ENCODE measurements around the gene IL20RA.
"Not testable (repeated sequence)": the region's sequence is repeated elsewhere in the genome, so short reads cannot be mapped to it uniquely, and the experiment has no call there.

Gene IL20RA

DNA sequence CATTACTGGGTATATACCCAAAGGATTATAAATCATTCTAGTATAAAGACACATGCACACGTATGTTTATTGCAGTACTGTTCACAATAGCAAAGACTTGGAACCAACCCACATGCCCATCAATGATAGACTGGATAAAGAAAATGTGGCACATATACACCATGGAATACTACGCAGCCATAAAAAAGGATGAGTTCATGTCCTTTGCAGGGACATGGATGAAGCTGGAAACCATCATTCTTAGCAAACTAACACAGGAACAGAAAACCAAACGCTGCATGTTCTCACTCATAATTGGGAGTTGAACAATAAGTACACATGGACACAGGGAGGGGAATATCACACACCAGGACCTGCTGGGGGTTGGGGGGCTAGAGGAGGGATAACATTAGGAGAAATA, 31.0 kb upstream of the IL20RA start:
- H3K14ac ChIP-seq (ENCODE audit: low read length); H2BK15ac ChIP-seq (ENCODE audit: low read length); H2AFZ ChIP-seq (ENCODE audit: low read length); DNase-seq (ENCODE audit: low spot score); H3K23ac ChIP-seq (ENCODE audit: low read depth, low read length, poor library complexity); H2BK5ac ChIP-seq (ENCODE audit: low read length); H3K27me3 ChIP-seq (ENCODE audit: control insufficient read depth in 3 of 3, insufficient read depth in 3 of 3, low read depth in 1 of 3, low read length in 3 of 3); H2BK120ac ChIP-seq (ENCODE audit: low read depth, low read length); H3K4me1 ChIP-seq (ENCODE audit: control insufficient read depth in 2 of 2, insufficient read depth in 1 of 2, low read depth in 1 of 2, low read length in 2 of 2); H3K18ac ChIP-seq (ENCODE audit: low read length); H3K27ac ChIP-seq (replicated peaks; ENCODE audit: low read length); H3K4ac ChIP-seq (ENCODE audit: low read length); H3K9ac ChIP-seq (ENCODE audit: low read depth, low read length, poor library complexity); H4K8ac ChIP-seq (ENCODE audit: low read depth, low read length); H2AK5ac ChIP-seq (ENCODE audit: low read depth, low read length); H3K79me1 ChIP-seq (ENCODE audit: low read depth, low read length); H3K4me3 ChIP-seq (ENCODE audit: low read length in 2 of 2); H4K91ac ChIP-seq (ENCODE audit: low read depth, low read length, poor library complexity); H3K9me3 ChIP-seq (replicated peaks in 1 of 2; ENCODE audit: control insufficient read depth in 2 of 2, insufficient read depth in 1 of 2, low read depth in 1 of 2, low read length in 2 of 2); H3K4me2 ChIP-seq (ENCODE audit: insufficient read depth, low read length, poor library complexity, severe bottlenecking); H3K36me3 ChIP-seq (replicated peaks in 1 of 2; ENCODE audit: control insufficient read depth in 2 of 2, insufficient read depth in 2 of 2, low read length in 2 of 2); H2BK12ac ChIP-seq (ENCODE audit: low read length): not testable (repeated sequence)
- WGBS, 2 donors (ENCODE audit: extremely low coverage in 2 of 2, insufficient read length in 2 of 2, insufficient replicate concordance in 1 of 2): no CpG with 5 or more reads among the region's 3 CpGs

DNA sequence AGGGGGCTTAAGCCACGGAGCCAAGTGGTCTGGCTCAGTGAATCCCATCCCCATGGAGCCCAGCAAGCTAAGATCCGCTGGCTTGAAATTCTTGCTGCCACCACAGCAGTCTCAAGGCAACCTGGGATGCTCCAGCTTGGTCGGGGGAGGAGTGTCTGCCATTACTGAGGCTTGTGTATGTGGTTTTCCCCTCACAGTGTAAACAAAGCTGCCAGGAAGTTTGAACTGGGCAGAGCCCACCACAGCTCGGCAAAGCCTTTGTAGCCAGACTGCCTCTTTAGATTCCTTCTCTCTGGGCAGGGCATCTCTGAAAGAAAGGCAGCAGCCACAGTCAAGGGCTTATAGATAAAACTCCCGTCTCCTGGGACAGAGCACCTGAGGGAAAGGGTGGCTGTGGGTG, 25.5 kb upstream of the IL20RA start:
- Histone ChIP-seq H3K27me3 (ENCODE audit: control insufficient read depth in 3 of 3, insufficient read depth in 3 of 3, low read depth in 1 of 3, low read length in 3 of 3) (no peaks in the 10 kb centered on the region), H3K27ac (replicated peaks; ENCODE audit: low read length) (no peak overlapping the region), H4K8ac (ENCODE audit: low read depth, low read length) (no peak overlapping the region), H3K18ac (ENCODE audit: low read length) (no peak overlapping the region), H2BK15ac (ENCODE audit: low read length) (no peak overlapping the region), H3K9ac (ENCODE audit: low read depth, low read length, poor library complexity) (no peak overlapping the region), H3K14ac (ENCODE audit: low read length) (no peak overlapping the region), H3K4me1 (ENCODE audit: control insufficient read depth in 2 of 2, insufficient read depth in 1 of 2, low read depth in 1 of 2, low read length in 2 of 2) (no peaks in the 10 kb centered on the region), H3K36me3 (replicated peaks in 1 of 2; ENCODE audit: control insufficient read depth in 2 of 2, insufficient read depth in 2 of 2, low read length in 2 of 2) (no peaks in the 10 kb centered on the region), H3K4me2 (ENCODE audit: insufficient read depth, low read length, poor library complexity, severe bottlenecking) (no peak overlapping the region), H3K4me3 (ENCODE audit: low read length in 2 of 2) (no peak overlapping the region), H2BK12ac (ENCODE audit: low read length) (no peak overlapping the region), H2AK5ac (ENCODE audit: low read depth, low read length) (no peak overlapping the region), H3K79me1 (ENCODE audit: low read depth, low read length) (no peaks in the 10 kb centered on the region), H3K9me3 (replicated peaks in 1 of 2; ENCODE audit: control insufficient read depth in 2 of 2, insufficient read depth in 1 of 2, low read depth in 1 of 2, low read length in 2 of 2) (no peaks in the 10 kb centered on the region), H2BK120ac (ENCODE audit: low read depth, low read length) (no peak overlapping the region), H4K91ac (ENCODE audit: low read depth, low read length, poor library complexity) (no peak overlapping the region), H3K23ac (ENCODE audit: low read depth, low read length, poor library complexity) (no peak overlapping the region), H2BK5ac (ENCODE audit: low read length) (no peak overlapping the region), H3K4ac (ENCODE audit: low read length) (no peak overlapping the region), H2AFZ (ENCODE audit: low read length) (no peak overlapping the region)
- no peak for DNase-seq (ENCODE audit: low spot score)
- WGBS, 2 donors (ENCODE audit: extremely low coverage in 2 of 2, insufficient read length in 2 of 2, insufficient replicate concordance in 1 of 2): no CpG with 5 or more reads among the region's 5 CpGs

DNA sequence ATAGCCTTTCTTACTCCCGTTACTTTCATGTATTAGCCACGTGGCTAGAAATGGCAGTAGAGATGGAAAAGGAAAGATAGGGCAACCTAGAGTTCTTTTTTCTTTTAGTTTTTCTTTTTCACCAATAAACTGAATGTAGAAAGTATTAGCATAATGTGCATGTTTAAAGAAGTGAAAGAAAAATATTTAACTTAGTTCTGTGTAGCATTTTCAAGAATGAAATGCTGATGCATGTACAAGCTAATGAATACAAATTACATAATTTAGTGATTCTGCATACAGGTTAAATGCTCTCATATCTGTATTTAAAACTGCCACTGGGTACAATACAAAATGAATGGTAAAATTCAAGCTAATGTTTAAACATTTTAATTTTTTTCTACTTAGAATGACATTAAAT, 22.6 kb upstream of the IL20RA start:
- Histone ChIP-seq H3K27ac (replicated peaks; ENCODE audit: low read length) (no peak overlapping the region), H3K36me3 (replicated peaks in 1 of 2; ENCODE audit: control insufficient read depth in 2 of 2, insufficient read depth in 2 of 2, low read length in 2 of 2) (no peaks in the 10 kb centered on the region), H3K18ac (ENCODE audit: low read length) (no peak overlapping the region), H2BK12ac (ENCODE audit: low read length) (no peak overlapping the region), H3K4me3 (ENCODE audit: low read length in 2 of 2) (no peak overlapping the region), H2BK5ac (ENCODE audit: low read length) (no peak overlapping the region), H2AFZ (ENCODE audit: low read length) (no peak overlapping the region), H3K14ac (ENCODE audit: low read length) (no peak overlapping the region), H2AK5ac (ENCODE audit: low read depth, low read length) (no peak overlapping the region), H3K27me3 (ENCODE audit: control insufficient read depth in 3 of 3, insufficient read depth in 3 of 3, low read depth in 1 of 3, low read length in 3 of 3) (no peaks in the 10 kb centered on the region), H3K23ac (ENCODE audit: low read depth, low read length, poor library complexity) (no peak overlapping the region), H3K4me1 (ENCODE audit: control insufficient read depth in 2 of 2, insufficient read depth in 1 of 2, low read depth in 1 of 2, low read length in 2 of 2) (no peaks in the 10 kb centered on the region), H4K91ac (ENCODE audit: low read depth, low read length, poor library complexity) (no peak overlapping the region), H3K9me3 (replicated peaks in 1 of 2; ENCODE audit: control insufficient read depth in 2 of 2, insufficient read depth in 1 of 2, low read depth in 1 of 2, low read length in 2 of 2) (no peaks in the 10 kb centered on the region), H3K4ac (ENCODE audit: low read length) (no peak overlapping the region), H3K9ac (ENCODE audit: low read depth, low read length, poor library complexity) (no peak overlapping the region), H2BK15ac (ENCODE audit: low read length) (no peak overlapping the region), H3K4me2 (ENCODE audit: insufficient read depth, low read length, poor library complexity, severe bottlenecking) (no peak overlapping the region), H3K79me1 (ENCODE audit: low read depth, low read length) (no peaks in the 10 kb centered on the region), H2BK120ac (ENCODE audit: low read depth, low read length) (no peak overlapping the region), H4K8ac (ENCODE audit: low read depth, low read length) (no peak overlapping the region)
- no CpG with 5 or more reads among the region's 2 CpGs for WGBS, 2 donors (ENCODE audit: extremely low coverage in 2 of 2, insufficient read length in 2 of 2, insufficient replicate concordance in 1 of 2)
- no peak for DNase-seq (ENCODE audit: low spot score)

DNA sequence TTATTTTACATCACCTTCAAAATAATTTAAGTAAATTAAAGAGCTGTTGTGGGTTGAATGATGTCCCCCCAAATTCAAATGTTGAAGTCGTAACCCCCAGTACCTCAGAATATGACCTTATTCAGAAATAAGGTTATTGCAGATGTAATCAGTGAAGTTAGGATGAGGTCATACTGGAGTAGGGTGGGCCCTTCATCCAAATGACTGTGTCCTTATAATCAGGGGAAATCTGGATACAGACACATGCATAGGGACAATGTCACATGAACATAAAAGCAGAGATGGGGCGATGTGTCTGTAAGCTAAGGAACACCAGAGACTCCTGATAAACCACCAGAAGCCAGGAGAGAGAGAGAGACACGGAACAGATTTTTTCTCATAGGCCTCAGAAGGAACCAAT, 13.3 kb upstream of the IL20RA start:
- no CpG with 5 or more reads among the region's 3 CpGs for WGBS, 2 donors (ENCODE audit: extremely low coverage in 2 of 2, insufficient read length in 2 of 2, insufficient replicate concordance in 1 of 2)
- DNase-seq (ENCODE audit: low spot score): no peak

More for the DNA sequence above, 13.3 kb upstream of the IL20RA start:
- Histone ChIP-seq H2BK15ac (ENCODE audit: low read length) (no peak overlapping the region), H2AFZ (ENCODE audit: low read length) (no peak overlapping the region), H3K18ac (ENCODE audit: low read length) (no peak overlapping the region), H3K27ac (replicated peaks; ENCODE audit: low read length) (no peak overlapping the region), H3K23ac (ENCODE audit: low read depth, low read length, poor library complexity) (no peak overlapping the region), H3K79me1 (ENCODE audit: low read depth, low read length) (no peaks in the 10 kb centered on the region), H2BK120ac (ENCODE audit: low read depth, low read length) (no peak overlapping the region), H3K27me3 (ENCODE audit: control insufficient read depth in 3 of 3, insufficient read depth in 3 of 3, low read depth in 1 of 3, low read length in 3 of 3) (no peaks in the 10 kb centered on the region), H3K9ac (ENCODE audit: low read depth, low read length, poor library complexity) (no peak overlapping the region), H3K14ac (ENCODE audit: low read length) (no peak overlapping the region), H3K4me2 (ENCODE audit: insufficient read depth, low read length, poor library complexity, severe bottlenecking) (no peak overlapping the region), H3K4me3 (ENCODE audit: low read length in 2 of 2) (no peak overlapping the region), H4K8ac (ENCODE audit: low read depth, low read length) (no peak overlapping the region), H4K91ac (ENCODE audit: low read depth, low read length, poor library complexity) (no peak overlapping the region), H2BK12ac (ENCODE audit: low read length) (no peak overlapping the region), H3K9me3 (replicated peaks in 1 of 2; ENCODE audit: control insufficient read depth in 2 of 2, insufficient read depth in 1 of 2, low read depth in 1 of 2, low read length in 2 of 2) (no peaks in the 10 kb centered on the region), H3K4me1 (ENCODE audit: control insufficient read depth in 2 of 2, insufficient read depth in 1 of 2, low read depth in 1 of 2, low read length in 2 of 2) (no peaks in the 10 kb centered on the region), H3K36me3 (replicated peaks in 1 of 2; ENCODE audit: control insufficient read depth in 2 of 2, insufficient read depth in 2 of 2, low read length in 2 of 2) (no peaks in the 10 kb centered on the region), H3K4ac (ENCODE audit: low read length) (no peak overlapping the region), H2BK5ac (ENCODE audit: low read length) (no peak overlapping the region), H2AK5ac (ENCODE audit: low read depth, low read length) (no peak overlapping the region)

All from neuronal stem cell (in vitro differentiated cells).